Measurements from ENCODE around the gene SMIM3.

The SMIM3 gene

DNA sequence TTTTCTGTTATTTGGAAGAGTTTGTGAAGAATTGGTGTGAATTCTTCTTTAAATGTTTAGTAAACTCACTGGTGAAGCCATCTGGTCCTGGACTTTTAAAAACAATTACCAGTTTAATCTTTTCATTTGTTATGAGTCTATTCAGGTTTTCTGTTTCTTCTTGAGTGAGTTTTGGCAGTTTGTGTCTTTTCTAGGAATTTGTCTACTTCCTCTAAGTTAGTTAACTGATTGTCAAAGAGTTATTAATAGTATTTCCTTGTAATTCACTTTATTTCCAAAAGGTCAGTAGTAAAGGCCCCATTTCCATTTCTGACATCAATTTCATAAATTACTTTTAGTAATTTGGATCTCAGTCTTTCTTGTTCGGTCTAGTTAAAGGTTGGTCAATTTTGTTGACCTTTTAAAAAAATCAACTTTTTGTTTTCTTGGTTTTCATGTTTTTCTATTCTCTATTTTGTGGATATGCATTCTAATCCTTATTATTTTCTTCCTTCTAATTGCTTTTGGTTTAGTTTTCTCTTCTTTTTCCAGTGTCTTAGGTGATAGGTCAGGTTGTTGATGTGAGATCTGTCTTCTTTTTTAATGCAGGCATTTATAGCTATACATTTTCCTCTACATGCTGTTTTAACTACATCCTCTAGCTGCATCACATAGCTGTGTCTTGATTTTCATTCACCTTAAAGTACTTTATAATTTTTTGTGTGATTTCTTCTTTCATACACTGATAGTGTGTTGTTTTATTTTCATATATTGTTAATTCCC, 7.3 kb upstream of the SMIM3 start:
- no peak overlapping the region for H3K27ac ChIP-seq
- TF ChIP-seq, protein P1, sequence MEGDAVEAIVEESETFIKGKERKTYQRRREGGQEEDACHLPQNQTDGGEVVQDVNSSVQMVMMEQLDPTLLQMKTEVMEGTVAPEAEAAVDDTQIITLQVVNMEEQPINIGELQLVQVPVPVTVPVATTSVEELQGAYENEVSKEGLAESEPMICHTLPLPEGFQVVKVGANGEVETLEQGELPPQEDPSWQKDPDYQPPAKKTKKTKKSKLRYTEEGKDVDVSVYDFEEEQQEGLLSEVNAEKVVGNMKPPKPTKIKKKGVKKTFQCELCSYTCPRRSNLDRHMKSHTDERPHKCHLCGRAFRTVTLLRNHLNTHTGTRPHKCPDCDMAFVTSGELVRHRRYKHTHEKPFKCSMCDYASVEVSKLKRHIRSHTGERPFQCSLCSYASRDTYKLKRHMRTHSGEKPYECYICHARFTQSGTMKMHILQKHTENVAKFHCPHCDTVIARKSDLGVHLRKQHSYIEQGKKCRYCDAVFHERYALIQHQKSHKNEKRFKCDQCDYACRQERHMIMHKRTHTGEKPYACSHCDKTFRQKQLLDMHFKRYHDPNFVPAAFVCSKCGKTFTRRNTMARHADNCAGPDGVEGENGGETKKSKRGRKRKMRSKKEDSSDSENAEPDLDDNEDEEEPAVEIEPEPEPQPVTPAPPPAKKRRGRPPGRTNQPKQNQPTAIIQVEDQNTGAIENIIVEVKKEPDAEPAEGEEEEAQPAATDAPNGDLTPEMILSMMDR (IDR thresholded peaks at IDR 0.05): no peak
- TF ChIP-seq ZFX (IDR thresholded peaks at IDR 0.05; ENCODE audit: borderline replicate concordance): no peak

DNA sequence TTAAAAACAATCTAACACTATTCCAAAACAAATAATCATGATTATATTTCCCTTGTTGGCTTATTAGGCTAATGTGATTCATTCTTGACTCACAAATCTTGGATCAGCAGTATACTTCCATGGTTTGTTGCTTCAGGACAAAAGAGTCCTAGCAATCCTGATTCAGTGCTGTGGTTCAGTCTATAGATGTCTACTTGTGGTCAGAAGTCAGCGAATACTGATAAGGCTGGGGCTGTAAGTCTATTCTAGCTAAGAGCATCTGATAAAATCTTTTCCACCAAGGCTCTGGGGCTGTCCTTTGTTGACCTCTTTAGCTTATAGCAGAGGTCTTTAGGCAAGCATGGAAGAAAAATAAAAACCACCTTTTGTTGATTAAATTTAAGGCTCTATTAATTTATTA, 4.4 kb upstream of the SMIM3 start:
- TF ChIP-seq, protein P1 (IDR thresholded peaks at IDR 0.05): no peak
- no peak for TF ChIP-seq ZFX (IDR thresholded peaks at IDR 0.05; ENCODE audit: borderline replicate concordance)
- no peak overlapping the region for H3K27ac ChIP-seq

DNA sequence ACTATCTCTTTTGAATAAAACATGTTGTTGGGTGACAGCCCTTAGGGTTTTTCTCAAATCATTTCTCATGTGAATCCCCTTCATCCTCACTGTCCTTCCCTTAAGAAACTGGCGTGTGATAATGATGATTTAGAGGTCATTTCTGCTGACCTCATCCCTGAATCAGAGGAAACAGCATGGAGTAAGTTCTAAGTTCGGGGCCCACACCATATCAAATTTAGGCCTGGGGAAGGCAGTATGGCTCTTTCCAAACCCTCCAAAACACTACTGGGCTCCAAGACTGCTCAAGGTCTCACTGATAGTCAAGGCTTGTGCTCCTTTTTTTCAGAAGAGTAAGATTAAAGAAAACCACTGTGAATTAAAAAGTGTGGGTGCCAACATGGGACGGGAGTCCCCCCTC, 872 bp upstream of the SMIM3 start:
- H3K27ac ChIP-seq: no peak overlapping the region
- TF ChIP-seq, protein P1 (IDR thresholded peaks at IDR 0.05): no peak
- TF ChIP-seq ZFX (IDR thresholded peaks at IDR 0.05; ENCODE audit: borderline replicate concordance): no peak

DNA sequence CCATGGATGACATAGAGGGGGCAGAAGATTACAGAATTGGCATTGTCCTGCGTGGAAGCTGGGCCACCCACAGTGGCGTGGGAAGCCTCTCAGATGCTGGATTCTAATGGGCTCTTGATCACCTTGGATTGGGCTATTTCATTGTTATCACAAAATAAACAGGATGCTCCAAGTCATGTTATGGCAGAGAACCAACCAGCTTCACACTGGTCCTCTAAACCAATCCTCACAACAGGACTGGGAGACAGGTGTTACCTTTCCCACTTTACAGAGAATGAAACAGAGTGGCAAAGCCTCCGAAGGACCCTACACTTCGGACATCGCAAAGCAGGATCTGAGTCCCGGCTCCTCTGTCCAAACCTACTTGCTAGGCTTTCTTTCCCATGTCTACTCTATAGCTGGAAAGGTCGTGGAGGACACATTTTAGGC, 455 bp upstream of the SMIM3 start:
- H3K27ac ChIP-seq: no peak overlapping the region
- no peak for TF ChIP-seq ZFX (IDR thresholded peaks at IDR 0.05; ENCODE audit: borderline replicate concordance)
- TF ChIP-seq, protein P1 (IDR thresholded peaks at IDR 0.05): no peak

DNA sequence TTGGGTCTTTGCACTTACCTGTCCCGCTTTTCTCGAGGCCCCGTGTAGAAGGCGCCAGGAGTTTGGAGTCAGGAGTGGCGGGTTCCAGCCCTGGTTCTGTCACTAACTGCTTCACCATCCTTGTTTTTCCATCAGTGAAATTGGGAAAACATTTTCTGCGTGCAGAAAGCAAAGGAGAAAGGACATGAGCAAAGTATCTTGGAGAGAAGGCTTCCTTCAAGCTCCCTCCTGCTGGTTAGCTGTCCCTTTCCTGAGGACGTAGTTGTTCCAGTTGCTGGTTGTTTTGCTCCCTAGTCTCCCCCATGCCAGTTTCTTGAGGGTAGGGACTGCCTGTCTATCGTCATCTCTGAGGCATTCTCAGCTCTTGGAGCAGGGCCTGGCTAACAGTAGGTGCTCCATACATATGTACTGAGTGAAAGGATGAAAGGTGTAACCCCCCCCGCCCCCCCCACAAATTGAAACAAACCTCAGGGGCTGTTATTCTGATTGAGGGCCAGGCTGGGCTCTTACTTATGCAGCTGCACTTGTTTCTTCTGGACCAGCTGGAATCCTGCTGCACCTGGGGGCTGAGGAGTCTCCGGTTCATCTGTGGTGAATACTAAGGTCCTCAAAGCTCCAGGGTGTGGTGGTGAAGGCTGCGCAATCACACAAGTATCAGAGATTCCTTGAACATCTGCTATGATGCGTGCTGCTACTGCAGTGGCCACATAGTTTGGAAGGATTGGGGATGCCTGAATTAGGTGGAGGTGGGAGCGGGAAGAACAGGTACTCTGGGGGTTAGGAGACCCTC, 1.0 kb downstream of the SMIM3 start:
- no peak overlapping the region for H3K27ac ChIP-seq
- TF ChIP-seq, protein P1 (IDR thresholded peaks at IDR 0.05): no peak
- TF ChIP-seq ZFX (IDR thresholded peaks at IDR 0.05; ENCODE audit: borderline replicate concordance): no peak

DNA sequence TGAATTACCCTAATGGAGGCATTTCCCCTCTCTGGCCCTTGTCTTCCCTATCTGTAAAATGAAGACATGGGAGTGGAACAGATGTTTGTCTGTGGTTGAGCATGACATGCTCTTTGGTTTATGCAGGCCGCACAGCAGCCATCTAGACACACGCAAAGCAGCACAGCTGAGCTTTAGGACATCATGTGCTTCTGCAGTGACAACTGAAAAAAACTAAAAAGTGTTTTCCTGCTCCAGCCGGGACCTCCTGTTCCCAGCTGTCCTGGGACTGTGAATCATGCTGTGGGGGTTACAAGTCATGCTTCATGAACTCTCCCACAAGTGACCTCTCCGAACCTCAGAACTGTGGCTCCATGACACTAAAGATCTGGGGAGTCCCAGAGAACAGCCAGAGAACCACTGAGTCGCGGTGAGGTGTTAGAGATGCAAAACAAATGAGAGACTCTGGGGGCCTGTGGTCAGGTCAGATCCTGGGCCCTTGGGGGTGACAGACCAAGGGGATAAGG, 1.7 kb downstream of the SMIM3 start:
- H3K27ac ChIP-seq: no peak overlapping the region
- TF ChIP-seq, protein P1 (IDR thresholded peaks at IDR 0.05): no peak
- no peak for TF ChIP-seq ZFX (IDR thresholded peaks at IDR 0.05; ENCODE audit: borderline replicate concordance)

DNA sequence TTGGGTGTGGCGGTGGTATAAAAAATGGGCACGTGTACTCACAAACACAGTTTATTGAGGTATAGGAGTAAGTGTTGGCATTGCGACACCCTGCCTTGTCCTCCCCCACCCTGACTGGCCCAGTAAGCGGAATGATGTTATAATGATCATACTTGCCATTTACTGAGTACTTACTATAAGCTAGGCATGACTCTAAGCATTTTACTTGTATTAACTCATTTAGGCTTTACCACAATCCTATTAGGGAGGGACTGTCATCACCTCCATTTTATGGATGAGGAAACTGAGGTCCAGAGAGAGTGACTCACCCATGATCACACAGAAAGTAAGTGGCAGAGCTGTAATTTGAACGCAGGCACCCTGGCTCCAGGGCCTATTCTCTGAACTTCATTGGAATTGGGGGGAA, 2.3 kb downstream of the SMIM3 start:
- TF ChIP-seq, protein P1 (IDR thresholded peaks at IDR 0.05): no peak
- no peak for TF ChIP-seq ZFX (IDR thresholded peaks at IDR 0.05; ENCODE audit: borderline replicate concordance)
- no peak overlapping the region for H3K27ac ChIP-seq
